Dedifferentiated amniotic fluid mesenchymal stem cell (primary cell): ENCODE results near the gene DHX34.
"Not testable (repeated sequence)": the region's sequence is repeated elsewhere in the genome, so short reads cannot be mapped to it uniquely, and the experiment has no call there.

Experiments
- DNase-seq: peaks from one replicate; pipeline ENCODE4 v3.0.0-alpha.2; 2016; ENCODE audit errors: extremely low spot score

The DHX34 gene

DNA sequence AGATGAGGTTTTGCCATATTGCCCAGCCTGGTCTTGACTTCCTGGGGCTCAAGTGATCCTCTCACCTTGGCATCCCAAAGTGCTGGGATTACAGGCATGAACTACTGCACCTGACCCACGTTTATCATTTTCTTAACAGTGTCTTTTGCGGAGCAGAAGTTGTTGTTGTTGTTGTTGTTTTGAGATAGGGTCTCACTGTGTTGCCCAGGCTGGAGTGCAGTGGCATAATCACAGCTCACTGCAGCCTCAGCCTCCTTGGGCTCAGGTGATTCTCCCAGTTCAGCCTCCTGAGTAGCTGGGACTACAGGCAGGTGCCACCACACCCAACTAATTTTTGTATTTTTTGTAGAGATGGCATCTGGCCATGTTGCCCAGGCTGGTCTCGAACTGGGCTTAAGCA is 38.5 kb downstream of the DHX34 start:
- DNase-seq: not testable (repeated sequence)

DNA sequence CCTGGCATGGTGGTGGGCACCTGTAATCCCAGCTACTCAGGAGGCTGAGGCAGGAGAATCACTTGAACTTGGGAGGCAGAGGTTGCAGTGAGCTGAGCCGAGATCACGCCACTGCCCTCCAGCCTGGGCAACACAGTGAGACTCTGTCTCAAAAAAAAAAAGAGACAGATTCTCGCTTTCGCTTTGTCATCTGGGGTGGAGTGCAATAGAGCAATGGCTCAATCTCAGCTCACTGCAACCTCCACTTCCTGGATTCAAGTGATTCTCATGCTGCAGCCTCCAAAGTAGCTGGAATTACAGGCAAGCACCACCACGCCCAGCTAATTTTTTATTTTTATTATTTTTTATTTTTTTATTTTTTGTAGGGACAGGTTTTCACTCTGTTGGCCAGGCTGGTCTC is 39.6 kb downstream of the DHX34 start:
- not testable (repeated sequence) for DNase-seq

DNA sequence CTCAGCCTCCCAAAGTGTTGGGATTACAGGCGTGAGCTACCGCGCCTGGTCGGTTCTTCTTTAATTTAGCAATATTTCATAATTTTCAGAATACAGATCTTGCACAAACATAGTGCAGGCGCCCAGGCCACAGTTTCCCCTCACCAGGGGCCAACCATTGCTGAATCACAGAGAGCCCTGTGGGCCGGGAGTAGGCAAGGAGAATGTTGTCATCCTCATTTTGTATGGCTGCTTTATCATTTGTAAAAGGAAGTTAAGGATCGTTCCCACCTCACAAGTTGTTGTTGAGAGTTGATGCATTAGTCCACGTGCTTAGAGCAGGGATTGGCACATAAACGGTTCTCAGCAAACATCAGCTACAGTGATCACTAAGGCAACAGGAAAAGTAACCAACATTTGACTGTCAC is 40.0 kb downstream of the DHX34 start:
- no peak for DNase-seq

DNA sequence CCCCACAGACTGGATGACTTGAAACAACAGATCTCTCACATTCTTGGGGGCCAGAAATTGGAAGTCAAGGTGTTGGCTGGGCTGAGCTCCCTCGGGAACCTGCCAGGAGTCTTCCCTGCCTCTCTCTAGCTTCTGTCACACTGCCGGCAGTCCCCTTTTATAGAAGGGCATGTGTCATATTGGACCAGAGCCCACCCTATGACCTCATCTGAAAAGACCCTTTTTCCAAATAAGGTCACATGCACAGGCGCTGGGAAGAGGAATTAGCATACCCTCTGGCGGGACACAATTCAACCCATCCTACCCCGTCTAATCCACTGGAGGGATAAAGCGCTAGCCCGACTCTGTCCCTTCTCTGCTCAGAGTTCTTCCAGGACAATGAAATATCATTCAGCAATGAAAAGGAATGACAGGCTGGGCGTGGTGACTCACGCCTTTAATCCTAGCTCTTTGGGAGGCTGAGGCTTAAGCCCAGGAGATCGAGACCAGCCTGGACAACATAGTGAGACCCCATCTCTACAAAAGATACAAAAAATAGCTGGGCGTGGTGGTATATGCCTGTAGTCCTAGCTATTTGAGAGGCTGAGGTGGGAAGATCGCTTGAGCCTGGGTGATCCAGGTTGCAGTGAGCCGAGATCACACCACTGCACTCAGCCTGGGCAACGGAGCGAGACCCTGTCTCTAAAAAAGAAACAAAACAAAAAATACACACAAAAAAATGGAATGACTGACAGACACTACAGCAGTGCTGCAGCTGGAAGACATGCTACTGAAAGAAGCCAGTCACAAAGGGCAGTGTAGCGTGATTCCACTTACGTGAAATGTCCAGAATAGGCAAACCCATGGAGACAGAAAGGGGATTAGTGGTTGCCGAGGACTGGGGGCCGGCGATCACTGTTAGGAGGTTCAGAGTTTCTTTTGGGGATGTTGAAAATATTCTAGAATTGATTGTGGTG is 41.7 kb downstream of the DHX34 start:
- no peak for DNase-seq

DNA sequence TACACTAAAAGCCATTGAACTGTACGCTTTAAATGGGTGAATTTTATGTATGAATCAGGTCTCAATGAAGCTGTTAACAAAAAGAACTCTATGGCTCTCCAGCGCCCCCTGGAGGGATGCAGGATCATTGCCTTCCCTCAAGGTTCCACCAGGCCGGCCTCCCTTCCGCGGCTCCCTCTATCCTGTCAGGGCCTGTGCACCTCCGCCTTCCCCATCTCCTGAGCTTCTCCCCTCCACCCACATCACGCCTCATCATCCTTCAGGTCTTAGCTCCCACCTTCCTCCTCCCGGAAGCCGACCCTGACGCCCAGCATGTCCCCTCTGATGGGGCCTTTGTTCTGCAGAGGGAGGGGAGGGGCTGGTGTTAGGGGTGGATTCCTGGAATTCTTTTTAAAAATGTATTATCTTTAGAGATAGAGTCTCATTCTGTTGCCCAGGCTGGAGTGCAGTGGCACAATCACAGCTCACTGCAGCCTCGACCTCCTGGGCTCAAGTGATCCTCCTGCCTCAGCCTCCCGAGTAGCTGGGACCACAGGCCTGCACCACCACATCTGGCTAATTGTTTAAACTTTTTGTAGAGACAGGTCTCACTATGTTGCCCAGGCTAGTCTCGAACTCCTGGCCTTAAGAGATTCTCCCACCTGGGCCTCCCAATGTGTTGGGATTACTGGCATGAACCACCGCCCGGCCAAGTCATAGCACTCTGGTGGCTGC is 42.6 kb downstream of the DHX34 start:
- peak; percentile 64 for DNase-seq

DNA sequence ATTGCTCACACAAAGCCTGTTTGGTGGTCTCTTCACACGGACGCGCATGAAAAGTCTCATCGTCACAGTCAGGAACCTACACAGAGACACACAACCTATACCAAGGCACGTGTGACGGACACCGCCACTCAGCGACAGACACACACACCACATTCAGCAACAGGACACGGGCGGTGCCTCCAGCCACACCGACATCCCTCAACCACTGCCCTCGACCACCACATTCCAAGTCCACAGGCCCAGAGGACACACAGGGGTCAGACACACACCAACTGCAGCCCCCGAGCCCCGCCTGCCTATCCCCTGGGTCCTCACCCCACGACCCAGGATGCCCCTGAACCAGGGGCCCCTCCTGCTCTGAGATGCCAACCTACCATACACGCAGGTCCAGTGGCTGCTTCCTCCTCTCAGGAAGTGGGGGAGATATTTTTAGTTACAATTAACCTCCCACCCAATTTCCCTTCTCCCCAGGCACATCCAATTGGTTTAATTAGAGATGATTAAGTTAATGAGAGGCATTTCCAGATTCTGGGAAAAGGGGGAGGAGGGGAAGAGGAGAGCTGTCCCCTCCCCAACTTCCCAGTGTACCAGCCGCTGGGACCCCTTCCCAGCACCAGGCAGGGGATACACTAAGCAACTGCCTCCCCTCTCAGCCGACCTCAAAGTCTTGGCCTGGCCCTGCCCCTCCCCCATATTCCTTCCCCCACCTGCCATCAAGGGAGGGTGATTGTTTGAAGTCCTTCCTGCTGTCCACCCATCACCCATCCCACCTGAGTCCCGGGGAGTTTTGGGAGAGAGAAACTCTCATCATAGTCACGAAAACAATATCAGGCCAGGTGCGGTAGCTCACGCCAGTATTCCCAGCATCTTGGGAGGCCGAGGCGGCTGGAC is 49.8 kb downstream of the DHX34 start:
- DNase-seq: no peak

DNA sequence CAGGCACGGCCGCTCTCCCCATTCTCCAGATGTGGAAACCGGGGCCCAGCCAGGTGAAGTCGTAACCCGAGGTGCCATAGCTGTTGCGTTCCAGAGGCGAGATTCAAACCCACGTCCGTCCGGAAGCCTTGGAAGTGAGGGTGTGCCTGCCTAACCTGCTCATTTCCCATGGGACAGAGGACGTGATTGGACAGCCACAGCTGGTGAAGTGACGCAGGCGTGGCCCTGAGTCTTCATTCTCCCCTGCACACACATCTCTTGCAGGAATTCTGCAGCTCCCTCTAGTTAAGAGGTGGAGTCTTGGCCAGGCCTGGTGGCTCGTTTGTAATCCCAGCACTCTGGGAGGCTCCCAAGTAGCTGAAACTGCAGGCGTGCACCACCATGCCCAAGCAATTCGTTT is 53.4 kb downstream of the DHX34 start:
- DNase-seq: no peak

DNA sequence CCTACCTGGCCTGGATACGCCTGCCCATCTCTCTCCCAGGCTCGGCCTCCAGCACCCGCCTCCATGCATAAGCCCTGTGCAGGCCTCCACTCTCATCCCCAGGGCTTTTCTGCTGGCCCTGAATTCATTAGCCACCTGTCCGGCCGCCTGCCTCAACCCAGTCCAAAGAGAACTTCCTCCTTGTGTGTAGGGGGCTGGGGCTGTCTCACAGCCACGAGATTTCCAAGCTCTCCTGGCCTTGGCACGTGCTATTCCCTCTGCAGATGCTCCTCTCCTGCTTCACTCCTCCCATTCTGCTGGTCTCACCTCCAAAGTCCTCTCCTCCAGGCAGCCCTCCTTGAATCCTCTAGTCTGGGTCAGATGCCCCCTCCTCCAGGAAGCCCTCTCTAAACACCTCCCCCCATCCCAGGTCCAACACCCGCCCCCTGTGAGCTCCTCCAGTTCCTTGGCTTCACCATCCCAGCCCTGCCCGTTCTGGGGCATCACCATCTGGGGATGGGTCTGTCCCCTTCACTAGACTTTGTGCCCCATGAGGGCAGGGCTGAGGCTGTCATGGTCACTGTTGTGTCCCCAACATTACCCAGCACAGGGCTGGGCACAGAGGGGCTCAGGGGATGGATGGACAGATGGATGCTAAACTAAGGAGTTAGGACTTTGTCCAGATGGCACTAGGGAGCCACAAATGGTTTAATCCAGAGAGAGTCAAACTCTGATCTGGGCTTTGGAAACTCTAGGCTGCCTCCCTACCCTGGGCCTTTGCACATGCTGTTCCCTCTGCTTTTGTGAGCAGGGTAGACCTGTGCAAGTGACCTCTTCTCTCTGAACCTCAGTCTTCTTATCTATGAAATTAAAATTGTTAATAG is 55.5 kb downstream of the DHX34 start:
- no peak for DNase-seq

DNA sequence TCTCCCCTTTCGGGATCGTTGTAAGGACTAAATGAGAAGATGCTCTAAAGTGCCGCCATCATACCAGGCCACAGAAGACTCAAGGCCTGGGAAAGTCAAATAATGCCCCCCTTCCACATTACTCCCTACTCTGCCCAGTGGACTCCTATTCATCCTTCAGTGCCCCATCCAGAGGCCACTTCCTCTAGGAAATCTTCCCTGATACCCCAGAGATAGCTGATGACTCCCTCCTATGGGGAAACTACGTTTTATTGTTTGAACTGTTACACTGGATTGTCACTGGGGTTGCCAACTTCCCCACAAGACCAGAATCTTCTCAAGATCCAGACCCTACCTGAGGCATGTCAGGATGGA is 56.1 kb downstream of the DHX34 start:
- no peak for DNase-seq

DNA sequence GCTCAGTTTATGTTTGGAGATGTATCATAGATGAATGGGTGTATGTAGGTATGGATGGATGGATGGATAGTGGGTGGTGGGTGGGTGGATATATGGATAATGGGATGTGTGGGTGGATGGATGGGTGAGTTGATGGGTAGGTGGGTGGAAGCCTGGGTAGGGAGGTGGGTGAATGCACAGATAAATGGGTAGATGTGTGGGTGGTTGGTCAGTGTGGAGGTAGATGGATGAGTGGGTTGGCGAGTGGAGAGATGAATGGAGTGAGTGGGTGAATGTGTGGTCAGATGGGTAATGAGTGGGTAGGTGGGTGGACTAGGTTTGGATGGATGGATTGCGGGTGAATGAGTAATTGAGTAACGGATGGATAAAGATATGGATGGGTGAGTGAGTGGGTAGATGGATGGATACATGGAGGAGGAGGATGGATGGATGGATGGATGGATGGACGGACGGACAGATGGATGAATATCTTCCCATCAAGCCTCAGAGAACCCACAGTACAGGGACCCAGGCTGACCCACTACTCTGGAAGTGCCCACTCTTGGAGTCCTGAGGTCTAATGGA is 56.8 kb downstream of the DHX34 start:
- no peak for DNase-seq

DNA sequence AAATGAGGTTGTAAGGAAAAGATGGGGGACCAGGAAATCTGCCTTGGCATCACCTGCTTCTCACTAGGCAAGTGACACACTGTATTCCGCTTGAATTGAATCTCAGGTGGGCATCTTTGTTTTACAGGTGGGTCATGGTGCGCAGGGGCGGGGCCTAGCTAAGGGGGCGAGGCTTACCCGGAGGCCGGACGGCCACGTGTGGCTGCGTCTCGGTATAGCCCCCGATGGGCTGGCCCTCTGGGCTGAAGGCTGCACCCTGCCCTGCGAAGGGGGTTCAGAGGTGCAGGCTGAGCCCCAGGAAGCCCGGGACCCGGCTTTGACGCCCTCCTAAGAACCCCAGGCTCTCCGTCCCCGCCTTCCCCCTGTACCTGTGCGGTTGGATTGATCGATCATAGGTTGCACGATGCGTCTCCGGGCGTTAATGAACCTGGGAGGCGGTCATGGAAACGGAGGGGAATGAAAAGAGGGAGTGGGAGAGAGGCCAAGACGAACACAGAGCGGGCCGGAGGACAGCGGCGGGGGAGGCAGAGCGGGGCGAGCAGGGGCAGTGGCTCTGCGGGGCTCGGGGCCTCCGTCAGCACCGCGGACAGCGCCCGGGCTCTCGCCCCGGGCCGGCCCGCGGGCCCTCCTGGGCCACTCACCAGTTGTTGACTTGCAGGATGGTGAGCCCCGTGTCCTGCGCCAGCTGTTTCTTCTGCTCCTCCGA is 57.7 kb downstream of the DHX34 start:
- no peak for DNase-seq

DNA sequence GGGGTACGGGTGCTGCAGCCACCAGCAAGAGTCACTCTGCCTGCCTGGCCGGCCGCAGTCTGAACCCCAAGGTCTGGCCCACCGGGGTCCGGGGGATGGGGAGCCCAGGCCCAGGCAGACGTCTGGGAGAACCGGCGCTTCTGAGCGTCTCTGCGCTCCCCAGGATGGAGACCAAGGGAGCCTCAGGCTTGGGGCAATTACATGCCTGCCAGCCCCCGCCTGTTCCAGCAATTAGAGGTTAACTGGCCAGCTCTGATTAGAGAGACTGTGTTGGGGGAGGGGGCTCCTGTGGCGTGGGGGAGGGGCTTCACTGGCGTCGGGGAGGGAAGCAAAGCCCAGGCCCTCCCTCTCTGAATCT is 58.3 kb downstream of the DHX34 start:
- DNase-seq: no peak

DNA sequence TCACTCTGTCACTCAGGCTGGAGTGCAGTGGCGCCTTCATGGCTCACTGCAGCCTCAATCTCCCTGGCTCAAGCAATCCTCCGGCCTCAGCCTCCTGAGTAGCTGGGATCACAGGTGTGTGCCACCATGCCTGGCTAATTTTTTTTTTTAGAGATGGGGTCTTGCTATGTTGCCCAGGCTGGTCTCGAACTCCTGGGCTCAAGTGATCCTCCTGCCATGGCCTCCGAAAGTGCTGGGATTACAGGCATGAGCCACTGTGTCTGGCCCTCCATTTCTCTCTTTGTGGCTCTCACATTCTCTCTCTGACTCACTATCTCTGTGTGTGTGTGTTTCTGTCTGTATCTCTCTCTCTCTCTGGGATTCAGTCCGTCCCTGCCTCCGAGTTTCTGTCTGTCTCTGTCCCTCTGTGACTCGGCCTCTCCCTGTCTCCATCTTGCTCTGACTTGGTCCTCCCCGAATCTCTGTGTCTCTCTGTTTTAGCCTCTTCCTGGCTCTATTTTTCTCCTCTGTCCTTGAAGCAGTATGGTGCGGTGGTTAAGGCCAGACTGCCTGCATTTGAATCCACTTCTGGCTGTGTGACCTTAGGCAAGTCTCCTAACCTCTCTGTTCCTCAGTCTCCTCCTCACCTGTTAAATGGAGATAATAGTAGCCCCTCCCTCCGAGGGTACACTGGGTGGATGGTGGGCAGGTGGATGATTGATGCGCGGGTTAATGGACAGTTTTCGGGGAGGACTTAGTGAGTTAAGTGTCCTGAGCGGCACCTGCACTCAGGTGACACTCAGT is 59.2 kb downstream of the DHX34 start:
- DNase-seq: no peak

DNA sequence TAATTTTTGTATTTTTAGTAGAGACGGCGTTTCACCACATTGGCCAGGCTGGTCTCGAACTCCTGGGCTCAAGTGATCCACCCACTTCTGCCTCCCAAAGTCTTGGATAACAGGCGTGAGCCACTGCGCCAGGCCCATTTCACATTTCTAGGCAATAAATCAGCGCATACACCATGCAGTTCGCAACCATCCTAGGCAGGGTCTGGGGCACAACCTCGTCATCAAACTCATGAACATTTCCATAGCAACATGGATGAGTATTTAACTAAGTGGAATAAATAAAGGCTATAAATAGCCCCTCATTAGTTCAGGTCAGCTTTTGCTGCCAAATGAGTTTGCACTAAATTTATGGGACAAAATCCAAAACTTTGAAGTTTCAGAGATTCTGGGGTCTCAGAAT is 62.0 kb downstream of the DHX34 start:
- DNase-seq: no peak

DNA sequence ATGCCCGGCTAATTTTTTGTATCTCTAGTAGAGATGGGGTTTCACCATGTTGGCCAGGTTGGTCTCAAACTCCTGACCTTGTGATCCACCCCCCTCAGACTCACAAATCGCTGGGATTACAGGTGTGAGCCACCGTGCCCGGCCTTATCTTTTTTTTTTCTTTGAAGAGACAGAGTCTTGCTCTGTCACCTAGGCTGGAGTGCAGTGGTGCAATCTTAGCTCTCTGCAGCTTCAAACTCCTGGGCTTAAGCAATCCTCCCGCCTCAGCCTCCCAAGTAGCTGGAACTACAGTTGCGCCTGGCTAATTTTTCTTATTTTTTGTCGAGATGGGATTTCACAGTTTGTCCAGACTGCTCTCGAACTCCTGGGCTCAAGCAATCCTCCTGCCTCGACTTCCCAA is 62.6 kb downstream of the DHX34 start:
- DNase-seq: not testable (repeated sequence)

DNA sequence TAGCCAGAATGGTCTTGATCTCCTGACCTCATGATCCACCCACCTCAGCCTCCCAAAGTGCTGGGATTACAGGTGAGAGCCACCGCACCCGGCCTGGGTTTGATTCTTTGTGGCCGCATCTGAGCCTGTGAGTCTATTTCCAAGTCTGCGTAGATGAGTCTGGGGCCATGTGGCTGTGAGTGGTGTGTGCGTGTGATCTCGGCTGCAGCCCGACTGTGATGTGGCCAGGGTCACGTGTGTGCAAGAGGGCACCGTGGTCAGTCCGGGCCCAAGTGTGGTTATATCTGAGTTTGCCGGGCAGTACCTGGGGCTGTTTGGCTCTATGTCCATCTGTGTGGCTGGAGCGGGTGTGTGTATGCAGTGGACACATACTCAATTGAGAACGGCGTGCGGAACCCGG is 64.8 kb downstream of the DHX34 start:
- no peak for DNase-seq

DNA sequence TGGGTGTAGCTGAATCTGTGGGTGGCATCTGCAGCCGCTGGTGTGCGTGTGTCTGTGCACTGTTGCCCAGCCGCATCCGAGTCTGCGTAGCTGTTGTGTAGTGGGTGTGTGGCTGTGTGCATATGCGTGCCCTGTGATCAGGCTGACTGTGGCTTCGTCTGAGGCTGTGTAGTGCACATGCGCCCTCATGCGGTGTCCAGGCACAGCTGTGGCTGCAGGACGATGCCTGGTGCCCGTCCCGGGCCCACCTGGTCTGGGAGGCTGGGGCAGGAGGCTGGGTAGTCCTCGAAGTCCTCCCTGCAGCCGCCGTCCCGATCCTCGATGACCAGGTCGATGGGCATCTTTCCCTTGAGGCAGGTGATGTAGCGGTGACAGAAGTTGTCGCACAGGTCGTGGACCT is 65.4 kb downstream of the DHX34 start:
- no peak for DNase-seq

DNA sequence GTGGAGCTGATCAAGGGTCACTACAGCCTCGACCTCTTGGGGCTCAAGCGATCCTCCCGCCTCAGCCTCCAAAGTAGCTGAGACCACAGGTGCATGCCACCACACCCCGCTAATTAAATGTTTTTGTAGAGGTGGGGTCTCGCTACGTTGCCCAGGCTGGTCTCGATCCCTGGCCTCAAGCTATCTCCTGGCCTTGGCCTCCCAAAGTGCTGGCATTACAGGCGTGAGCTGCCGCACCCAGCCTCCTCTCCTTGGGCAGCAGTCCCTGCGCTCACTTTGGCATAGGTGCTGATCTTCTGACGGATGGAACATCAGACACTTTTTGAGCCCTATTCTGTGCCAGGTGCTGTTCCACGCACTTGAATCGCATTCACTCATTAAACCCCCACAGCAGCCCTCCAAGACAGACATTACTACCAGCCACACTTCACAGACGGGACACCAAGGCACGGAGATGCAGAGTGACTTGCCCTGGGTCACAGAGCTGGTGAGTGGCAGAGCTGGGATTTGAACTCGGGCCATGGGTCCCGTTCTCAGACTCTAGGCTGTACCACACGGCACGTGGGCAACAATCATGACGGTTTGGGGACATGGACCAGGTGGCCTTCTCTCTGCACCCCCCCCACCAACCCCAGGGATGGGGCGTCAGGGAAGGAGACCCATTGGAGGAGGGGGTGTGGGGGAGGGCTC is 67.0 kb downstream of the DHX34 start:
- no peak for DNase-seq

DNA sequence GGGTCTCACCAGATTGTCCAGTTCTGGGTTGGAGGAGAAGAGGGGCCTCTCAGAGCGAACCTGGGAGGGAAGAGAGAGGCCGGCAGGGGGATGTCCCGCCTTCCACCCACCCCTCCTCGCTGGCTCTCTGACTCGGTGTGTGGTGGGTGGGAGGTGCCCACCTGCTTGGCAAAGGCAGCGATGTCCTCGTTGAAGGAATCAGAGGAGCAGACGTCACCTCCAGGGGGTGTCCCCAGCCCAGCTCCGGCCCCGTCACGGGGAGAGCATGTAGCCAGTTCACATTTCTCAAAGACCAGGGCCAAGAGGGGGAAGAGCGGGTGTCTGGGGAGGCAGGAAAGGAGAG is 67.5 kb downstream of the DHX34 start:
- DNase-seq: no peak
